Kidney epithelial cell (primary cell): ENCODE measurements around the gene HOXB3. TPM values are rescaled to one million over a fixed set of nuclear protein-coding genes. Genes with fewer than 3 reads are reported as not detected.
A peak's percentile ranks its signal among the peaks of the same experiment; 100 is the strongest.

ENCODE experiments used
- DNase-seq: peaks from one replicate; pipeline ENCODE4 v3.0.0-alpha.2; 2010; ENCODE audit warnings: low read depth
- H3K27me3 ChIP-seq: 2 replicates; pipeline ENCODE4 v1.6.0; 2011; ENCODE audit warnings: low read length; ENCODE audit not compliant: control insufficient read depth, insufficient read depth
- H3K36me3 ChIP-seq: 2 replicates; pipeline ENCODE4 v1.5.1; 2011; ENCODE audit warnings: low read length; ENCODE audit not compliant: control insufficient read depth, insufficient read depth
- H3K4me3 ChIP-seq: 2 replicates; pipeline ENCODE4 v1.5.1; 2011; ENCODE audit warnings: low read depth, mild to moderate bottlenecking, control low read depth, low read length
- CTCF ChIP-seq: IDR thresholded peaks from 2 replicates; pipeline ENCODE4 v1.5.1; 2011; ENCODE audit warnings: mild to moderate bottlenecking, moderate library complexity, low read length, control low read depth, inconsistent platforms; ENCODE audit not compliant: insufficient read depth, poor library complexity, severe bottlenecking
- total RNA-seq: library from RNA; depleted of rRNA; stranded (reverse); fragments of >200 nt; gene quantifications from 2 replicates; pipeline ENCODE4 v1.2.3, GENCODE V29; 2015

HOXB3 gene
- total RNA-seq, 1 donor from 2014 or later, result 31.1 TPM

GRCh38 chr17:48612854-48613691, 23.0 kb upstream of the HOXB3 start:
- no peak for TF ChIP-seq CTCF

GRCh38 chr17:48612456-48612853, 22.4 kb upstream of the HOXB3 start:
- Histone ChIP-seq H3K4me3 (peak overlapping the region; percentile 73), H3K36me3 (peaks cover 1% of the 10 kb centered on the region), H3K27me3 (no peaks in the 10 kb centered on the region)
- no peak for DNase-seq
- TF ChIP-seq CTCF, result no peak

More at GRCh38 chr17:48612854-48613691, 23.0 kb upstream of the HOXB3 start:
- Histone ChIP-seq H3K4me3 (peak overlapping the region; percentile 73), H3K36me3 (peaks cover 1% of the 10 kb centered on the region), H3K27me3 (peaks cover 5% of the 10 kb centered on the region)
- no peak for DNase-seq

GRCh38 chr17:48611681-48612455, 21.8 kb upstream of the HOXB3 start:
- TF ChIP-seq CTCF, result no peak
- H3K4me3 ChIP-seq, result peak overlapping the region; percentile 73
- peaks cover 1% of the 10 kb centered on the region for H3K36me3 ChIP-seq
- H3K27me3 ChIP-seq, result no peaks in the 10 kb centered on the region
- no peak for DNase-seq

GRCh38 chr17:48611213-48611612, 21.2 kb upstream of the HOXB3 start:
- no peak for DNase-seq
- Histone ChIP-seq H3K4me3 (peak overlapping the region; percentile 73), H3K27me3 (no peaks in the 10 kb centered on the region), H3K36me3 (peaks cover 1% of the 10 kb centered on the region)
- no peak for TF ChIP-seq CTCF

GRCh38 chr17:48610282-48611211, 20.5 kb upstream of the HOXB3 start, which contains the start of gene HOXB7:
TSS of gene HOXB7 (minus strand) at chr17:48611017. CDS start at chr17:48610918, 99 bp downstream.
- TF ChIP-seq CTCF, result no peak
- Histone ChIP-seq H3K4me3 (peak within 1 kb of the TSS; percentile 73), H3K36me3 (peaks cover 1% of the 10 kb centered on the region), H3K27me3 (no peaks in the 10 kb centered on the region)
- no peak for DNase-seq
